Effector memory CD4-positive, alpha-beta T cell (primary cell): ENCODE data around the gene MARCOL.

Experiments used
- DNase-seq, 3 donors: peaks; one replicate each; pipeline ENCODE4 v3.0.0-alpha.2; 2020
- H3K27ac ChIP-seq: 2 replicates; pipeline ENCODE4 v1.7.0; 2013; ENCODE audit warnings: mild to moderate bottlenecking, low read length, moderate library complexity; ENCODE audit not compliant: insufficient read depth, poor library complexity, severe bottlenecking
- H3K27me3 ChIP-seq: replicated peaks from 2 replicates; pipeline ENCODE4 v1.7.0; 2013; ENCODE audit warnings: mild to moderate bottlenecking, low read length; ENCODE audit not compliant: insufficient read depth, control insufficient read depth, poor library complexity, severe bottlenecking
- H3K36me3 ChIP-seq: 2 replicates; pipeline ENCODE4 v1.7.0; 2013; ENCODE audit warnings: mild to moderate bottlenecking, low read length, moderate library complexity; ENCODE audit not compliant: control insufficient read depth, insufficient read depth
- H3K4me1 ChIP-seq: 2 replicates; pipeline ENCODE4 v1.7.0; 2013; ENCODE audit warnings: low read length, mild to moderate bottlenecking; ENCODE audit not compliant: control insufficient read depth, insufficient read depth, poor library complexity, severe bottlenecking
- H3K4me3 ChIP-seq: 2 replicates; pipeline ENCODE4 v1.7.0; 2013; ENCODE audit warnings: low read length, low read depth, mild to moderate bottlenecking; ENCODE audit not compliant: insufficient read depth, poor library complexity, severe bottlenecking
- H3K9me3 ChIP-seq: 2 replicates; pipeline ENCODE4 v1.7.0; 2013; ENCODE audit warnings: mild to moderate bottlenecking, low read length, moderate library complexity; ENCODE audit not compliant: control insufficient read depth

MARCOL gene

GRCh38 chr5:148209151-148209770 lies 29.1 kb upstream of the MARCOL start:
- Histone ChIP-seq H3K4me1 (no peaks in the 10 kb centered on the region), H3K36me3 (no peaks in the 10 kb centered on the region), H3K27me3 (no peaks in the 10 kb centered on the region), H3K9me3 (no peaks in the 10 kb centered on the region), H3K27ac (no peak overlapping the region), H3K4me3 (no peak overlapping the region)
- no peak for DNase-seq

GRCh38 chr5:148214665-148215185 lies 23.6 kb upstream of the MARCOL start:
- H3K9me3 ChIP-seq = no peaks in the 10 kb centered on the region
- H3K4me1 ChIP-seq = no peaks in the 10 kb centered on the region
- DNase-seq = no peak
- no peak overlapping the region for H3K27ac ChIP-seq
- no peak overlapping the region for H3K4me3 ChIP-seq
- H3K36me3 ChIP-seq = no peaks in the 10 kb centered on the region
- no peaks in the 10 kb centered on the region for H3K27me3 ChIP-seq

GRCh38 chr5:148221508-148221907 lies 16.8 kb upstream of the MARCOL start:
- Histone ChIP-seq H3K4me1 (no peaks in the 10 kb centered on the region), H3K27me3 (no peaks in the 10 kb centered on the region), H3K36me3 (no peaks in the 10 kb centered on the region), H3K27ac (no peak overlapping the region), H3K4me3 (no peak overlapping the region), H3K9me3 (no peaks in the 10 kb centered on the region)
- DNase-seq = no peak

GRCh38 chr5:148224117-148224742 lies 14.1 kb upstream of the MARCOL start:
- no peaks in the 10 kb centered on the region for H3K9me3 ChIP-seq
- H3K4me1 ChIP-seq = no peaks in the 10 kb centered on the region
- no peaks in the 10 kb centered on the region for H3K36me3 ChIP-seq
- no peak for DNase-seq
- H3K27ac ChIP-seq = no peak overlapping the region
- no peaks in the 10 kb centered on the region for H3K27me3 ChIP-seq
- no peak overlapping the region for H3K4me3 ChIP-seq

GRCh38 chr5:148228392-148228984 lies 9.8 kb upstream of the MARCOL start:
- H3K4me3 ChIP-seq = no peak overlapping the region
- H3K27ac ChIP-seq = no peak overlapping the region
- H3K9me3 ChIP-seq = no peaks in the 10 kb centered on the region
- no peak for DNase-seq
- H3K36me3 ChIP-seq = no peaks in the 10 kb centered on the region
- H3K4me1 ChIP-seq = no peaks in the 10 kb centered on the region
- no peaks in the 10 kb centered on the region for H3K27me3 ChIP-seq

GRCh38 chr5:148229840-148230239 lies 8.5 kb upstream of the MARCOL start:
- Histone ChIP-seq H3K4me3 (no peak overlapping the region), H3K36me3 (no peaks in the 10 kb centered on the region), H3K9me3 (no peaks in the 10 kb centered on the region), H3K4me1 (no peaks in the 10 kb centered on the region), H3K27ac (no peak overlapping the region), H3K27me3 (no peaks in the 10 kb centered on the region)
- no peak for DNase-seq

- Histone ChIP-seq H3K36me3 (no peaks in the 10 kb centered on the region), H3K9me3 (no peaks in the 10 kb centered on the region), H3K27ac (no peak overlapping the region), H3K4me1 (no peaks in the 10 kb centered on the region), H3K27me3 (no peaks in the 10 kb centered on the region), H3K4me3 (no peak overlapping the region)
- no peak for DNase-seq
Measured at GRCh38 chr5:148230240-148230639, 8.1 kb upstream of the MARCOL start.

GRCh38 chr5:148237785-148238417 lies 424 bp upstream of the MARCOL start:
- no peak for DNase-seq
- Histone ChIP-seq H3K9me3 (no peaks in the 10 kb centered on the region), H3K4me3 (no peak overlapping the region), H3K27me3 (no peaks in the 10 kb centered on the region), H3K36me3 (no peaks in the 10 kb centered on the region), H3K4me1 (no peaks in the 10 kb centered on the region), H3K27ac (no peak overlapping the region)

GRCh38 chr5:148248894-148249293 lies 10.6 kb downstream of the MARCOL start:
- H3K9me3 ChIP-seq = no peaks in the 10 kb centered on the region
- H3K27ac ChIP-seq = no peak overlapping the region
- no peaks in the 10 kb centered on the region for H3K36me3 ChIP-seq

GRCh38 chr5:148255456-148255855 lies 17.1 kb downstream of the MARCOL start:
- no peaks in the 10 kb centered on the region for H3K36me3 ChIP-seq
- no peaks in the 10 kb centered on the region for H3K27me3 ChIP-seq
- no peaks in the 10 kb centered on the region for H3K9me3 ChIP-seq
- H3K4me3 ChIP-seq = no peak overlapping the region
- H3K27ac ChIP-seq = no peak overlapping the region
- no peak for DNase-seq
- no peaks in the 10 kb centered on the region for H3K4me1 ChIP-seq

More at GRCh38 chr5:148248894-148249293, 10.6 kb downstream of the MARCOL start:
- Histone ChIP-seq H3K27me3 (no peaks in the 10 kb centered on the region), H3K4me1 (no peaks in the 10 kb centered on the region), H3K4me3 (no peak overlapping the region)
- DNase-seq = no peak
